HCT116 (cell line): ENCODE results near the gene AP3B1. TPM values are rescaled to one million over a fixed set of nuclear protein-coding genes. Genes with fewer than 3 reads are reported as not detected.

Experiments
- ATAC-seq: fragments of 200-7000 bp; cut with Tn5 transposase; 2 replicates; pipeline ENCODE4 v1.9.1; 2020; ENCODE audit warnings: mild to moderate bottlenecking, moderate library complexity
- BruUV-seq: library from RNA; stranded (reverse); fragments of 400-500 nt; replicated peaks from 2 replicates; lab custom pipeline; 2021; lab: Mats Ljungman, UMichigan
- CTCF ChIA-PET: fragments of 300-600 bp; sonication (Branson Sonifier 250); formaldehyde crosslinking; loops from one replicate; lab custom pipeline; 2021; ENCODE audit warnings: antibody characterized with exemption; lab: Charles Lee
- POLR2A ChIA-PET: fragments of 300-600, 350-600 bp; sonication (Branson Sonifier 250); formaldehyde crosslinking; loops from one replicate; lab custom pipeline; 2021; ENCODE audit warnings: antibody characterized with exemption; lab: Charles Lee
- RAD21 ChIA-PET, 2 experiments: fragments of 300-600 bp; sonication (Branson Sonifier 250); formaldehyde crosslinking; loops; one replicate each; lab custom pipeline; 2023; ENCODE audit warnings: low total read pairs in 2 of 2; ENCODE audit not compliant: uncharacterized antibody in 2 of 2, unreplicated experiment in 2 of 2, low non-redundant PET in 1 of 2; lab: Charles Lee
- DNase-seq: peaks from one replicate; pipeline ENCODE4 v3.0.0-alpha.2; 2010; ENCODE audit warnings: low read depth, low spot score
- H2AFZ ChIP-seq: fragments of 200-600 bp; shearing (Covaris generic), sonication (generic); 2 replicates; pipeline ENCODE4 v1.6.1; 2017; ENCODE audit warnings: low read depth, mixed run types, mixed read lengths, antibody characterized with exemption, low read length; ENCODE audit not compliant: poor library complexity, severe bottlenecking
- H3K27ac ChIP-seq: 2 replicates; pipeline ENCODE4 v1.5.1; 2012; ENCODE audit warnings: low read depth, low read length
- H3K27me3 ChIP-seq: fragments of 200-600 bp; sonication (generic); 2 replicates; pipeline ENCODE4 v1.6.1; 2016; ENCODE audit warnings: mixed run types, low read length, mixed read lengths; ENCODE audit not compliant: insufficient read depth
- H3K36me3 ChIP-seq, 2 experiments: fragments of 200-500 bp in 1 of 2; fragments of 200-600 bp in 1 of 2; sonication (Bioruptor generic) in 1 of 2; sonication (generic) in 1 of 2; 2 replicates each; pipeline versions ENCODE4 v1.5.1 to v1.6.1; 2014 to 2016; ENCODE audit warnings: low read length in 2 of 2, inconsistent platforms in 1 of 2, mixed read lengths in 1 of 2, mixed run types in 1 of 2; ENCODE audit not compliant: insufficient read depth in 2 of 2, control insufficient read depth in 1 of 2
- H3K4me1 ChIP-seq, 2 experiments: fragments of 200-600 bp in 1 of 2; sonication (generic) in 1 of 2; 2 replicates each; pipeline versions ENCODE4 v1.5.1 to v1.6.1; 2012 to 2017; ENCODE audit warnings: low read length in 2 of 2, inconsistent platforms in 1 of 2, mild to moderate bottlenecking in 1 of 2, mixed read lengths in 1 of 2, mixed run types in 1 of 2, moderate library complexity in 1 of 2; ENCODE audit not compliant: insufficient read depth in 2 of 2, control insufficient read depth in 1 of 2
- H3K4me2 ChIP-seq: fragments of 200-600 bp; sonication (generic); 2 replicates; pipeline ENCODE4 v1.6.1; 2017; ENCODE audit warnings: mixed run types, low read length, mixed read lengths
- H3K4me3 ChIP-seq, 2 experiments: fragments of 200-600 bp in 1 of 2; sonication (generic) in 1 of 2; replicated peaks in 1 of 2; 2 replicates each; pipeline ENCODE4 v1.5.1; 2011 to 2016; ENCODE audit warnings: low read length in 2 of 2, control low read depth in 1 of 2, low read depth in 1 of 2, mild to moderate bottlenecking in 1 of 2, mixed read lengths in 1 of 2, mixed run types in 1 of 2
- H3K79me2 ChIP-seq: fragments of 200-600 bp; sonication (generic); 2 replicates; pipeline ENCODE4 v1.6.1; 2017; ENCODE audit warnings: mild to moderate bottlenecking, mixed run types, low read length, moderate library complexity, mixed read lengths; ENCODE audit not compliant: insufficient read depth
- H3K9ac ChIP-seq: fragments of 200-600 bp; sonication (generic); 2 replicates; pipeline ENCODE4 v1.6.1; 2016; ENCODE audit warnings: low read length, mixed read lengths
- H3K9me2 ChIP-seq: fragments of 200-600 bp; sonication (generic), shearing (Covaris generic); 2 replicates; pipeline ENCODE4 v1.6.1; 2017; ENCODE audit warnings: mixed run types, mild to moderate bottlenecking, moderate library complexity; ENCODE audit not compliant: insufficient read depth
- H3K9me3 ChIP-seq, 2 experiments: fragments of 200-500 bp in 1 of 2; fragments of 200-600 bp in 1 of 2; sonication (Bioruptor generic) in 1 of 2; sonication (generic) in 1 of 2; 2 replicates each; pipeline ENCODE4 v1.6.1; 2014 to 2017; ENCODE audit warnings: low read length in 2 of 2, mixed read lengths in 2 of 2, inconsistent platforms in 1 of 2, low read depth in 1 of 2, mild to moderate bottlenecking in 1 of 2, mixed run types in 1 of 2, moderate library complexity in 1 of 2; ENCODE audit not compliant: control insufficient read depth in 1 of 2, insufficient read depth in 1 of 2
- H4K20me1 ChIP-seq: fragments of 200-600 bp; sonication (generic), shearing (Covaris generic); 2 replicates; pipeline ENCODE4 v1.6.1; 2017; ENCODE audit warnings: mixed run types, mild to moderate bottlenecking, moderate library complexity; ENCODE audit not compliant: insufficient read depth
- CBX3 ChIP-seq: IDR thresholded peaks from 2 replicates; pipeline ENCODE4 v1.6.1; 2012; ENCODE audit warnings: low read depth
- CEBPB ChIP-seq: IDR thresholded peaks from 2 replicates; pipeline ENCODE4 v1.6.1; 2012; ENCODE audit warnings: low read depth
- EGR1 ChIP-seq: IDR thresholded peaks from 2 replicates; pipeline ENCODE4 v1.6.1; 2012; ENCODE audit warnings: low read depth
- EZH2 ChIP-seq: fragments of 200-600 bp; sonication (generic); IDR thresholded peaks from 2 replicates; pipeline ENCODE4 v1.6.1; 2017; ENCODE audit warnings: antibody characterized with exemption, mixed run types
- EZH2phosphoT487 ChIP-seq: fragments of 200-600 bp; IDR thresholded peaks from 2 replicates; pipeline ENCODE4 v1.6.1; 2018; ENCODE audit warnings: antibody characterized with exemption, borderline replicate concordance
- POLR2AphosphoS5 ChIP-seq: IDR thresholded peaks from 2 replicates; pipeline ENCODE4 v1.6.1; 2011; ENCODE audit warnings: mild to moderate bottlenecking, low read depth, low read length, moderate library complexity
- RAD21 ChIP-seq: IDR thresholded peaks from 2 replicates; pipeline ENCODE4 v1.6.1; 2012; ENCODE audit warnings: low read depth, mild to moderate bottlenecking
- SRF ChIP-seq: IDR thresholded peaks from 2 replicates; pipeline ENCODE4 v1.6.1; 2012; ENCODE audit warnings: low read depth
- TCF7L2 ChIP-seq: IDR thresholded peaks from 2 replicates; pipeline ENCODE4 v1.7.0; 2011; ENCODE audit warnings: borderline replicate concordance, inconsistent platforms; ENCODE audit not compliant: insufficient read depth, insufficient read length; ENCODE audit errors: extremely low read depth
- YY1 ChIP-seq: IDR thresholded peaks from 2 replicates; pipeline ENCODE4 v1.6.1; 2011; ENCODE audit warnings: low read length, low read depth, moderate library complexity, mild to moderate bottlenecking; ENCODE audit not compliant: insufficient replicate concordance; ENCODE audit errors: extremely low read depth
- ZFX ChIP-seq: fragments of 450-650 bp; IDR thresholded peaks from 2 replicates; pipeline ENCODE4 v1.6.1; 2017
- intact Hi-C: fragments of 100-400 bp; cut with micrococcal nuclease; formaldehyde crosslinking; loops from 2 replicates; pipeline ENCODE4 v1.10.0; 2022
- total RNA-seq: library from RNA; stranded (reverse); gene quantifications from one replicate; pipeline ENCODE4 v1.2.1, GENCODE V29; 2021; ENCODE audit not compliant: unreplicated experiment
- TF ChIP-seq, protein P1 (sequence below): IDR thresholded peaks from 2 replicates; pipeline ENCODE4 v1.6.1; 2011; ENCODE audit warnings: mild to moderate bottlenecking, low read length, moderate library complexity; ENCODE audit not compliant: insufficient replicate concordance; ENCODE audit errors: extremely low read depth
- TF ChIP-seq, protein P2 (sequence below): IDR thresholded peaks from 2 replicates; pipeline ENCODE4 v1.6.1; 2012; ENCODE audit warnings: low read depth
- TF ChIP-seq, protein P3 (sequence below): IDR thresholded peaks from 2 replicates; pipeline ENCODE4 v1.6.1; 2012
- TF ChIP-seq, protein P4 (sequence below), 3 experiments: fragments of 200-600 bp in 1 of 3; sonication (generic) in 1 of 3; IDR thresholded peaks in 2 of 3; conservative IDR thresholded peaks in 1 of 3; 2 replicates each; pipeline ENCODE4 v1.5.1; 2012 to 2017; ENCODE audit warnings: low read depth in 2 of 3, low read length in 2 of 3, antibody characterized with exemption in 1 of 3, borderline replicate concordance in 1 of 3, control low read depth in 1 of 3, mild to moderate bottlenecking in 1 of 3, mixed read lengths in 1 of 3, mixed run types in 1 of 3, moderate library complexity in 1 of 3; ENCODE audit not compliant: insufficient read depth in 1 of 3

Gene AP3B1
- total RNA-seq, 1 experiment from 2014 or later, result 54.5 TPM

DNA sequence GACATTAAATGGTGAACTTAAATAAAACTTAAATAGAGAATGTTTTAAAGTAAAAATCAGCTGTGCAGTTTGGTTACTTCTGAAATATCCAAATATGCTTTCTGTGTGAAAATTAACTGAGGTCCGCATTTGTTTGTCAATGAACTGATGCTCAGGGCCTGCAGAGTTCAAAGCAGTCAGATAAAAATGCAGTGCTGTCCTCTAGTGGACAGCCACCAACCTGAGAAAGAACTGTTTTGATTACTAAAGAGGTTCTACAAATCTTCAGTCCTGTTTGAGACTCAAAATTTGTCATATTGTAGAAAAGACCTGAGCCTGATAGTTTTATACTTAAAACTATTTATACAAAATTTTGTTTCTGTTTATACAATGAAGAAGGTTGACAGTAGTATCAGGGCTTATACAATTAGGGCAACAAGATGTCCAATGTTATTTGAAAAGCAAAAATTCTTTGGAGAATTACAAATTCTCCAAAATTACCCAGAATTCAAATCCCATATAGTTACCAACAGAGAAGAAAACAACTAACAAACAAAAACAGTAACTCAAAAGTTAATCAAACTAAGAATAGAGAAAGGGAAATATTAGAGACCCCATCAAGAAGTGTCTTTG lies 286.0 kb downstream of the AP3B1 start:
- RAD21 ChIA-PET, result no interaction called here
- H3K4me3 ChIP-seq, result no peak overlapping the region
- BruUV-seq, result no TSS peak
- no peaks in the 10 kb centered on the region for H4K20me1 ChIP-seq
- no peak overlapping the region for H3K4me2 ChIP-seq
- POLR2A ChIA-PET, result no interaction called here
- H3K4me1 ChIP-seq, result no peaks in the 10 kb centered on the region
- no peaks in the 10 kb centered on the region for H3K79me2 ChIP-seq
- no peaks in the 10 kb centered on the region for H3K27me3 ChIP-seq
- DNase-seq (peak; percentile 21), ATAC-seq (peak; percentile 72)
- TF ChIP-seq YY1 (no peak), RAD21 (peak; percentile 78), EZH2 (no peak), SRF (no peak), ZFX (no peak), EZH2phosphoT487 (no peak), CBX3 (no peak), POLR2AphosphoS5 (no peak), EGR1 (no peak), CEBPB (no peak), TCF7L2 (no peak)
- TF ChIP-seq, protein P1, sequence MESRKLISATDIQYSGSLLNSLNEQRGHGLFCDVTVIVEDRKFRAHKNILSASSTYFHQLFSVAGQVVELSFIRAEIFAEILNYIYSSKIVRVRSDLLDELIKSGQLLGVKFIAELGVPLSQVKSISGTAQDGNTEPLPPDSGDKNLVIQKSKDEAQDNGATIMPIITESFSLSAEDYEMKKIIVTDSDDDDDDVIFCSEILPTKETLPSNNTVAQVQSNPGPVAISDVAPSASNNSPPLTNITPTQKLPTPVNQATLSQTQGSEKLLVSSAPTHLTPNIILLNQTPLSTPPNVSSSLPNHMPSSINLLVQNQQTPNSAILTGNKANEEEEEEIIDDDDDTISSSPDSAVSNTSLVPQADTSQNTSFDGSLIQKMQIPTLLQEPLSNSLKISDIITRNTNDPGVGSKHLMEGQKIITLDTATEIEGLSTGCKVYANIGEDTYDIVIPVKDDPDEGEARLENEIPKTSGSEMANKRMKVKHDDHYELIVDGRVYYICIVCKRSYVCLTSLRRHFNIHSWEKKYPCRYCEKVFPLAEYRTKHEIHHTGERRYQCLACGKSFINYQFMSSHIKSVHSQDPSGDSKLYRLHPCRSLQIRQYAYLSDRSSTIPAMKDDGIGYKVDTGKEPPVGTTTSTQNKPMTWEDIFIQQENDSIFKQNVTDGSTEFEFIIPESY, result no peak
- TF ChIP-seq, protein P2, sequence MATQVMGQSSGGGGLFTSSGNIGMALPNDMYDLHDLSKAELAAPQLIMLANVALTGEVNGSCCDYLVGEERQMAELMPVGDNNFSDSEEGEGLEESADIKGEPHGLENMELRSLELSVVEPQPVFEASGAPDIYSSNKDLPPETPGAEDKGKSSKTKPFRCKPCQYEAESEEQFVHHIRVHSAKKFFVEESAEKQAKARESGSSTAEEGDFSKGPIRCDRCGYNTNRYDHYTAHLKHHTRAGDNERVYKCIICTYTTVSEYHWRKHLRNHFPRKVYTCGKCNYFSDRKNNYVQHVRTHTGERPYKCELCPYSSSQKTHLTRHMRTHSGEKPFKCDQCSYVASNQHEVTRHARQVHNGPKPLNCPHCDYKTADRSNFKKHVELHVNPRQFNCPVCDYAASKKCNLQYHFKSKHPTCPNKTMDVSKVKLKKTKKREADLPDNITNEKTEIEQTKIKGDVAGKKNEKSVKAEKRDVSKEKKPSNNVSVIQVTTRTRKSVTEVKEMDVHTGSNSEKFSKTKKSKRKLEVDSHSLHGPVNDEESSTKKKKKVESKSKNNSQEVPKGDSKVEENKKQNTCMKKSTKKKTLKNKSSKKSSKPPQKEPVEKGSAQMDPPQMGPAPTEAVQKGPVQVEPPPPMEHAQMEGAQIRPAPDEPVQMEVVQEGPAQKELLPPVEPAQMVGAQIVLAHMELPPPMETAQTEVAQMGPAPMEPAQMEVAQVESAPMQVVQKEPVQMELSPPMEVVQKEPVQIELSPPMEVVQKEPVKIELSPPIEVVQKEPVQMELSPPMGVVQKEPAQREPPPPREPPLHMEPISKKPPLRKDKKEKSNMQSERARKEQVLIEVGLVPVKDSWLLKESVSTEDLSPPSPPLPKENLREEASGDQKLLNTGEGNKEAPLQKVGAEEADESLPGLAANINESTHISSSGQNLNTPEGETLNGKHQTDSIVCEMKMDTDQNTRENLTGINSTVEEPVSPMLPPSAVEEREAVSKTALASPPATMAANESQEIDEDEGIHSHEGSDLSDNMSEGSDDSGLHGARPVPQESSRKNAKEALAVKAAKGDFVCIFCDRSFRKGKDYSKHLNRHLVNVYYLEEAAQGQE, result no peak
- TF ChIP-seq, protein P3, sequence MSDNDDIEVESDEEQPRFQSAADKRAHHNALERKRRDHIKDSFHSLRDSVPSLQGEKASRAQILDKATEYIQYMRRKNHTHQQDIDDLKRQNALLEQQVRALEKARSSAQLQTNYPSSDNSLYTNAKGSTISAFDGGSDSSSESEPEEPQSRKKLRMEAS, result no peak
- TF ChIP-seq, protein P4, sequence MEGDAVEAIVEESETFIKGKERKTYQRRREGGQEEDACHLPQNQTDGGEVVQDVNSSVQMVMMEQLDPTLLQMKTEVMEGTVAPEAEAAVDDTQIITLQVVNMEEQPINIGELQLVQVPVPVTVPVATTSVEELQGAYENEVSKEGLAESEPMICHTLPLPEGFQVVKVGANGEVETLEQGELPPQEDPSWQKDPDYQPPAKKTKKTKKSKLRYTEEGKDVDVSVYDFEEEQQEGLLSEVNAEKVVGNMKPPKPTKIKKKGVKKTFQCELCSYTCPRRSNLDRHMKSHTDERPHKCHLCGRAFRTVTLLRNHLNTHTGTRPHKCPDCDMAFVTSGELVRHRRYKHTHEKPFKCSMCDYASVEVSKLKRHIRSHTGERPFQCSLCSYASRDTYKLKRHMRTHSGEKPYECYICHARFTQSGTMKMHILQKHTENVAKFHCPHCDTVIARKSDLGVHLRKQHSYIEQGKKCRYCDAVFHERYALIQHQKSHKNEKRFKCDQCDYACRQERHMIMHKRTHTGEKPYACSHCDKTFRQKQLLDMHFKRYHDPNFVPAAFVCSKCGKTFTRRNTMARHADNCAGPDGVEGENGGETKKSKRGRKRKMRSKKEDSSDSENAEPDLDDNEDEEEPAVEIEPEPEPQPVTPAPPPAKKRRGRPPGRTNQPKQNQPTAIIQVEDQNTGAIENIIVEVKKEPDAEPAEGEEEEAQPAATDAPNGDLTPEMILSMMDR (IDR thresholded peaks at IDR 0.05 in 2 of 3, conservative IDR thresholded peaks at IDR 0.05 in 1 of 3; ENCODE audit: borderline replicate concordance in 1 of 3, insufficient read depth in 1 of 3, low read depth in 2 of 3, low read length in 2 of 3), result peak; percentile 63 to 86 (median 85); a peak in 5 of 6 replicates
- H3K27ac ChIP-seq, result no peak overlapping the region
- H3K36me3 ChIP-seq, result no peaks in the 10 kb centered on the region
- CTCF ChIA-PET, result interaction anchor here (0.7 to 2.6 kb wide), 3 partner anchors 363 to 463 kb away, joined by 3 to 11 read pairs (median 3); no protein-coding TSS in a partner anchor
- intact Hi-C loops, result loop anchor here (1.0 to 5.0 kb wide), 3 partner anchors 141 to 448 kb away; no protein-coding TSS in a partner anchor
- no peaks in the 10 kb centered on the region for H3K9me2 ChIP-seq
- no peaks in the 10 kb centered on the region for H3K9me3 ChIP-seq
- H3K9ac ChIP-seq, result no peak overlapping the region
- H2AFZ ChIP-seq, result no peak overlapping the region
